BJ (cell line): ENCODE measurements around the gene CLDN10. TPM values are rescaled to one million over a fixed set of nuclear protein-coding genes. Genes with fewer than 3 reads are reported as not detected.

Experiments
- CTCF ChIA-PET: fragments of 350-600 bp; formaldehyde crosslinking; extraction: SDS; loops from one replicate; lab custom pipeline; 2021; ENCODE audit warnings: antibody characterized with exemption, inconsistent platforms; lab: Yijun Ruan, JAX
- POLR2A ChIA-PET: fragments of 300-600 bp; sonication (Branson Sonifier 250); formaldehyde crosslinking; extraction: SDS; loops from one replicate; lab custom pipeline; 2021; ENCODE audit warnings: antibody characterized with exemption; lab: Charles Lee
- DNase-seq: peaks from one replicate; pipeline ENCODE4 v3.0.0-alpha.2; 2011; ENCODE audit warnings: low read depth
- H3K27me3 ChIP-seq: 2 replicates; pipeline ENCODE4 v1.6.0; 2011; ENCODE audit warnings: low read length; ENCODE audit not compliant: control insufficient read depth, insufficient read depth
- H3K36me3 ChIP-seq: 2 replicates; pipeline ENCODE4 v1.5.1; 2011; ENCODE audit warnings: low read length; ENCODE audit not compliant: control insufficient read depth, insufficient read depth
- H3K4me3 ChIP-seq: 2 replicates; pipeline ENCODE4 v1.5.1; 2011; ENCODE audit warnings: low read depth, mild to moderate bottlenecking, control low read depth, low read length
- CTCF ChIP-seq: IDR thresholded peaks from 2 replicates; pipeline ENCODE4 v1.5.1; 2011; ENCODE audit warnings: low read depth, mild to moderate bottlenecking, control low read depth, inconsistent platforms, low read length, moderate library complexity; ENCODE audit not compliant: insufficient read depth
- polyA plus RNA-seq: library from polyadenylated mRNA; depleted of rRNA; stranded (reverse); fragments of >200 nt; gene quantifications from 2 replicates; pipeline ENCODE4 v1.2.3, GENCODE V29; 2011

CLDN10 gene
- polyA plus RNA-seq, 1 experiment, result not detected

GRCh38 chr13:95552208-95552538 is 347 bp upstream of the CLDN10 start:
- ChIA-PET CTCF (no interaction called here), POLR2A (no interaction called here)
- Histone ChIP-seq H3K27me3 (peaks cover 32% of the 10 kb centered on the region), H3K4me3 (no peak overlapping the region), H3K36me3 (no peaks in the 10 kb centered on the region)
- TF ChIP-seq CTCF, result no peak
- no peak for DNase-seq

- POLR2A ChIA-PET, result no interaction called here
- Histone ChIP-seq H3K36me3 (no peaks in the 10 kb centered on the region), H3K4me3 (no peak overlapping the region), H3K27me3 (peaks cover 35% of the 10 kb centered on the region)
- DNase-seq, result no peak
- TF ChIP-seq CTCF, result no peak
- CTCF ChIA-PET, result interaction anchor here (0.7 kb wide), 1 partner anchor 11 kb away, joined by 3 read pairs; no protein-coding TSS in a partner anchor
These were observed 1.3 kb downstream of the CLDN10 start for GRCh38 chr13:95553581-95554385.

GRCh38 chr13:95557013-95557412 is 4.5 kb downstream of the CLDN10 start:
- no peak for TF ChIP-seq CTCF
- Histone ChIP-seq H3K4me3 (no peak overlapping the region), H3K27me3 (peaks cover 30% of the 10 kb centered on the region), H3K36me3 (no peaks in the 10 kb centered on the region)
- ChIA-PET CTCF (interaction anchor here (1.1 kb wide), 1 partner anchor 277 kb away, joined by 6 read pairs; no protein-coding TSS in a partner anchor), POLR2A (interaction anchor here (0.5 kb wide), 1 partner anchor 10 kb away, joined by 3 read pairs; no protein-coding TSS in a partner anchor)
- no peak for DNase-seq

GRCh38 chr13:95559100-95559499 is 6.6 kb downstream of the CLDN10 start:
- POLR2A ChIA-PET, result no interaction called here
- H3K4me3 ChIP-seq, result no peak overlapping the region
- H3K27me3 ChIP-seq, result peaks cover 14% of the 10 kb centered on the region
- DNase-seq, result no peak
- TF ChIP-seq CTCF, result no peak
- CTCF ChIA-PET, result interaction anchor here (0.9 kb wide), 1 partner anchor 22 kb away, joined by 3 read pairs; no protein-coding TSS in a partner anchor
- no peaks in the 10 kb centered on the region for H3K36me3 ChIP-seq

- ChIA-PET POLR2A (no interaction called here), CTCF (no interaction called here)
- Histone ChIP-seq H3K4me3 (no peak overlapping the region), H3K36me3 (no peaks in the 10 kb centered on the region), H3K27me3 (peaks cover 11% of the 10 kb centered on the region; the same call in 1 of the 2 replicates)
- no peak for TF ChIP-seq CTCF
- DNase-seq, result no peak
These were observed 7.9 kb downstream of the CLDN10 start for GRCh38 chr13:95560387-95560786.
